GM12875 (cell line): Measurements from ENCODE around the gene TMEM132D.

Source experiments
- H3K4me3 ChIP-seq: one replicate; pipeline ENCODE4 v1.5.1; 2011; ENCODE audit warnings: low read depth, low read length, control low read depth
- CTCF ChIP-seq: IDR thresholded peaks from 2 replicates; pipeline ENCODE4 v1.5.1; 2011; ENCODE audit warnings: low read depth, mild to moderate bottlenecking, control low read depth, inconsistent platforms, low read length, moderate library complexity, borderline replicate concordance; ENCODE audit not compliant: insufficient read depth

Gene TMEM132D

GRCh38 chr12:129687731-129688130 is 216.1 kb downstream of the TMEM132D start:
- TF ChIP-seq CTCF = no peak
- H3K4me3 ChIP-seq = no peak overlapping the region

DNA sequence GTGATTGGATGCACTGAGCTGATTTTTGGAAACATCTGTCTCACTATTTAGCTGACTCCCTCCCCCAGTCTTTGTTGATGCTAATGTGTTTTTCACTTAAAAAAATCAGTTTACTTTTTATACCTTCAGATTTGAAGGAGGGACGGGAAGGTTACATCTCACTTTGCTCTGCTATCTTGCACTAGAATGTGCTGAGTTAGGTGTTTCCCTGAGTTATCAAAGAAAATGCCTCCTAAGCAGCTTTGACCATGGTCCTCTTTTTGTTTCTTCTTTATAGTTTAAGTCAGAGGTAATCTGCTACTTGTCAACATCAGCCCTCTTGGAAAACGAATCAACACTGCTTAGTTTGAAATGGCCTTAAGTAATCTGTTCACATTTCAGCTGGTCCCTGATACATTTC is 222.0 kb downstream of the TMEM132D start:
- no peak overlapping the region for H3K4me3 ChIP-seq
- TF ChIP-seq CTCF = no peak

- no peak overlapping the region for H3K4me3 ChIP-seq
- TF ChIP-seq CTCF = no peak
These were observed 222.7 kb downstream of the TMEM132D start for GRCh38 chr12:129681151-129681550.

- H3K4me3 ChIP-seq = no peak overlapping the region
- no peak for TF ChIP-seq CTCF
These were observed 227.4 kb downstream of the TMEM132D start for GRCh38 chr12:129676411-129676810.

DNA sequence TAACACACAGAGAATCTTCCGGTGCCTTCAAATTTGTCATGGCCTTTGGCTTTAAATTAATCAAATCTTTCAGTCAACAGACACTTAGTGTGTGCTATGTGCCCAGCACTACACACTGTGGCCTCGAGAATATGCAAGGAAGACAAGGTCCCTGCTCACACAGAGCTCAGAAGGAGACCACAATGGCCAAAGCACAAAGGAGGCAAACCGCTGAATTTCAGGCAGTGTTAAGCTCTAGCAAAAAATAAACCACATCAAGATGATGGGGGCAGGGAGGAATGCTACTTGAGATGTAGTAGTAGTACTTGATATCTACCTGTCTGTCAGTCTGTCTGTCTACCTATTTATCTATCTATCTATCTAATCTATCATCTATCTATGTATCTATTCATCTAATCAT is 227.9 kb downstream of the TMEM132D start:
- no peak for TF ChIP-seq CTCF
- H3K4me3 ChIP-seq = no peak overlapping the region

GRCh38 chr12:129675496-129675895 is 228.3 kb downstream of the TMEM132D start:
- no peak for TF ChIP-seq CTCF
- H3K4me3 ChIP-seq = no peak overlapping the region

DNA sequence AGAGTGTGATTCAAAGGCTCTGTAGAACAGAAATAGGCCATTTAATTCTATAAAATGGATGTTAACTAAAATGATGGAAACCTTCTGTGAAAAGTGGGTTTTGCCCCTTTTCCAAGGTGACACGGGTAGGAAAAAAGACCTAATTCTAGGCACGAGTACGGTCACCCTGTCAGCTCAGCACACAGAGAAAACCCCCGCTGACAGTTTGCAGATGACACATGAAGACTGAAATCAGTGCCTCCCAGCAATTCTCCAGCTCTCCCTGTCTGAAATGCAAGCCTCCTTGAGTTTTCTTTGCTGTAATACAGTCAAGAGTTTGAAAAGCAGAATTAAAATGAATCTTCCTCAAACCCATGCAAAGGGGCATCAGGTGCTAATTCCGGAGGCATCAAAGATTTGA is 230.0 kb downstream of the TMEM132D start:
- H3K4me3 ChIP-seq = no peak overlapping the region
- TF ChIP-seq CTCF = no peak
